NOMO-1 treated with DMSO at 0.1 percent for 48 hours (cell line): ENCODE measurements around the gene CAVIN1.
"Not testable (repeated sequence)": the region's sequence is repeated elsewhere in the genome, so short reads cannot be mapped to it uniquely, and the experiment has no call there.

ENCODE experiments used
- DNase-seq: peaks from one replicate; lab custom pipeline; 2025; ENCODE audit not compliant: unreplicated experiment; lab: John Stamatoyannopoulos, UW

The CAVIN1 gene, protein sequence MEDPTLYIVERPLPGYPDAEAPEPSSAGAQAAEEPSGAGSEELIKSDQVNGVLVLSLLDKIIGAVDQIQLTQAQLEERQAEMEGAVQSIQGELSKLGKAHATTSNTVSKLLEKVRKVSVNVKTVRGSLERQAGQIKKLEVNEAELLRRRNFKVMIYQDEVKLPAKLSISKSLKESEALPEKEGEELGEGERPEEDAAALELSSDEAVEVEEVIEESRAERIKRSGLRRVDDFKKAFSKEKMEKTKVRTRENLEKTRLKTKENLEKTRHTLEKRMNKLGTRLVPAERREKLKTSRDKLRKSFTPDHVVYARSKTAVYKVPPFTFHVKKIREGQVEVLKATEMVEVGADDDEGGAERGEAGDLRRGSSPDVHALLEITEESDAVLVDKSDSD

DNA sequence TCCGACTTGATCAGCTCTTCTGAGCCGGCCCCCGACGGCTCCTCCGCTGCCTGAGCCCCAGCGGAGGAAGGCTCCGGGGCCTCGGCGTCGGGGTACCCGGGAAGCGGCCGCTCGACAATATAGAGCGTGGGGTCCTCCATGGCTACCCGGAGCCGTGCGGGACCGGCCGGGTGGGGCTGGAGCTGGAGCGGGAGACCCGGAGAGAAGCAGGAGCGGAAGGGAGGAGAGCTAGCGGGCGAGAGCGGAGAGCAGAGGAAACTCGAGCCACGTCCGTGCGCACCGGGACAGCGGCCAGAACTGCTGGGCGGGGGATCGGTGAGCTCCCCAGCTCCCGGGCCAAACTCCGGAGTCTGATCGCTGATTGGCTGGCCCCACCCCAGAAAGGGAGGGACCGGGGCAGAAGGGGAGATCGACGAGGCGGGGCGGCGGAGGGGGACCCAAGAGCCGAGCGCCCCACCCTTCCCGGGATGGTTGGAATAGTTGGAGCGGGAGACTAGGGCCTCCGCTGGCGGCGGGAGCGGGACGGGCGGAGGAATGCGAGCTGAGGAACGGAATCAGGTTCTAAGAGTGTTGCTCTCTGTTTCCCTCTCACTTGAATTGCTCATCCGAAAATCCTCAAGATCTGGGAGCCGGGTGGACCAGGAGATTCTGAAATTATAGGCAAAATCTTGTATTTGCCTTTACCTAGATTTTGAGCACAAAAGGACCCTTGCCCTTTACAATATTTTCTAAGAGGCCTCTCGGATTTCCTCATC, at the start of gene CAVIN1:
CAVIN1 (minus strand) TSS at position 299 of the 755 bp plus-strand sequence; CDS start at position 140, 159 bp downstream.
- DNase-seq: no peak

DNA sequence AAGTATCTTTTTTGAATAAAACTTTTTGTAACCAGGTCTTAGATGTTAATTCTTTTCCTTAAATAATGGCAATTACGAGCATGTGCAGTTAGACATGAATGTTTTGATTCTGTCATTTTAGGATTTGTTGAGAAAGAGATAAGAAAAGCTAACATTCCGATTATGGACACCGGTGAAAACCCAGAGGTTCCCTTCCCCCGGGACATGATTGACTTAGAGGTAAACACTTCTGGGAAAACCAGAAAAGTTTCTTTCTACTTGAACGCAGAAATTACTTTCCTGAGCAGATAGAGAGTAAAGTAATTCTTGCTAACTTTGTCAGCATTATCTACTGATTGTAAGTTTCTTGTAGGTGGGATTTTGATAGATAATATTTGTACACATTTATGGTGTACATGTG, 44.8 kb upstream of the CAVIN1 start:
- no peak for DNase-seq

DNA sequence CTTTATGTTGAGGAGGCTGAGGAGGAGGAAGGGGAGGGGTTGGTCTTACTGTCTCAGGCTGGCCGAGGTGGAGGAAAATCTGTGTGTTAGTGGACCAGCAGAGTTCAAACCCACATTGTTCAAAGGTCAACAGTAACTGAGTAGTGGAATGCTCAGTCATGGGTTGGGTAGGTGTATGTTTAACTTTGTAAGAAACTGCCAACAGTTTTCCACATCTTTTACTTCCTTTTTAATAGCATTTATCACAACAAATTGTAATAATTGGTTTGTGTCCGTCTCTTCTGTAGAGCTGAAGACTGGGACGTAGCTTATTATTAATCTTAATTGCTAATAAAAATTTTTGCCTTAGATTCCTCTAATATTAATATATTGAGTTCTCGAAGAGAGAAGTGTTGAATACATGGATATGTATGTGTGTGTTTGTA, 40.9 kb upstream of the CAVIN1 start:
- no peak for DNase-seq

DNA sequence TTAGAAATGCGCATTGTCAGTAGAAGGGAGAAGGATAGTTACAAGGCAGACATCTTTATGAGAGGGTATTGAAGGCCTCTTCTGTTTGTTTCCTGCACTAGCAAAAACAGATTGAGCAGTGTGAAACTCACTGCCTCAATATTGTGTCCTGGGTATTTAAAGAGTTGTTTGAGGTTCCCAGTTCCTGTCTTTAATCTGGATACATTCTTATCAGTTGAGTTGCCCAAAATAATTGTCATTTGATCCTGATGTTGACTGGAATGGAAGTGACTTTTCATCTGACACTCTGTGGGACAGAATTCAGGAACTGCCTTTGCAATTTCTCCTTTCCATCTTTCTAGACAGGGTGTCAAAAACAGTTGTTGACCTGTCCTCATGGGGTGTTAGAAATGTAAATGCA, 37.3 kb upstream of the CAVIN1 start:
- no peak for DNase-seq

DNA sequence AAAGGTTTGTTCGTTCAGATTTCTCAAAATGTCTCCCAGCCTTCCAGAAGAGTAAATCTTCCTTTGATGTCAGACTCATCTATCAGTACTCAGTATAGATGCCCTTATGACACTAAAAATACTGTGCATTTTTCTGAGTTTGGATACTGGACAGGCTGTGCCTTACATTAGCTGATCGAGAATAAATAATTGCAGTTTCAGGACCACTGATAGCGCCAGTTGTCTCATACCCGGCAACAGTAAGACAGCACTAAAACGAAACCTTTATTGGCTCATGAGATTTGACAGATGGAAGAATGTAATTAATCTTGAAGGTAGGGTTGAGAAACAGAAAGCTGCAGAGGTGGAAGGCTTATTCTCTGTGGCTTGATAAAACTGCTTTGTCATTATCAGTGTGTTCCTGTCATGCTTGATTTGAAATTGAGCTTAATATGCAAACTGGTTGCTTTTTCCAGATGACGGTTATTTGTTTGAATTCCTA, 36.8 kb upstream of the CAVIN1 start:
- peak; percentile 91 for DNase-seq

DNA sequence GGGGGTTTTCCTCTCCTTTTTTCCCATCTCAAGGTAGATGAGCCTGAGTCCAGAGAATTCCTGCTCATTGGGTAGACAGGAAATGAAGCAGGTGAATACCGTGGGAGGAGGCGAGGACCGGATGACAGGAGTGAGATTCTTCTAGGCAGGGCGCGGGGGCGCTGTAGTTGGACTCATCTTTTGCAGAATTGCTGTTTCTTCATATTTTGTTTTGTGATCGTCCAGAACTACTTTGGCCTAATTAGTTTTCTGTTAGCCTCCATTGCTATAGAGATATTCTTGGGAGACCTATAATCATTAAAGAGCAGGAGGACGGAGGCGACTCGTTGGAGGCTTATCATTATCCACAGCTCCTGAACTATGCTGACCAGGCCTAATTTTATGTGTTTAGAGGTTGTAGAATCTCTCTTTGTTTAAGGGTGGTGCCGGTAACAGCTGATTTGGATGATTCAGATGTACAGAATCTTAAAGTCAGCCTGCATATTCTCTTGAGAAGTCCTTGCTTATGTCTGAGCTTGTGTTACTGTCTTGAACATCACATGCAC, 36.3 kb upstream of the CAVIN1 start:
- DNase-seq: peak; percentile 24

DNA sequence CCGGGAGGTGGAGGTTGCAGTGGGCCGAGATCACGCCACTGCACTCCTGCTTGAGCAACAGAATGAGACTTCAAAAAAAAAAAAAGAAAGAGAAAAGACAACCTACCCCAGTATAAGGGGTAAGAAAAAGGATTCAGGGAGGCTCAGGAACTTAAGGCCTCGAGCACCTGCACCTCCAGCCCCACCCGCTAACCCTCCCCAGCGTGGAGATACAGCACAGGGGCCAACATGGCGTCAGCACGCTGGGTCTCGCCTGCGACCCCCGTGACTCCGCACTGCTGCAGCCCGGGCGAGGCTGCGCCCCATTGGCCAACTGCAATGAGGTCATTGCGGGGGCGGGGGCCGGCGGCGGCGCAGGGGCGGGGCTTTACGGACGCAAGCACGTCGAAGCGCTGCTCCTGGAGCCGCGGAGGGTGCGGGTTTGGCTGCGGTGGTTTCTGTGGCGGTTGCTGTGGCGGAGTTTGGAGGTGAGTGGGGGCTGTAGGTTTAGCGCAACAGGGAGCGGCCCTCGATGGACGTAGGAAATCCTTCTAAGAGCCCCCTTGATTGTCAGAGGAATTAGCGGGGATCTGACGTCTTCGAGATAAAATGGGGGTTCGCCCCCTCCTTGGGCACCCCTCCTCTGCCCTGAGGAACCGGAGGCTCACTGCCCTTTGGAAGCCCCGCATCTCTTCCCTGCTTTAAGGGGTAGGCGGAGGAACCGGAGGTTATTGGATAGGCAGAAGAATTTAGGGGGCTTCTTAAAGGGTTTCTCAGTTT, 35.6 kb upstream of the CAVIN1 start, which contains the start of gene ATP6V0A1:
ATP6V0A1 (plus strand) TSS at position 382 of the 759 bp plus-strand sequence. CDS start 2,017 bp downstream, outside the sequence.
- peak; percentile 73 for DNase-seq

DNA sequence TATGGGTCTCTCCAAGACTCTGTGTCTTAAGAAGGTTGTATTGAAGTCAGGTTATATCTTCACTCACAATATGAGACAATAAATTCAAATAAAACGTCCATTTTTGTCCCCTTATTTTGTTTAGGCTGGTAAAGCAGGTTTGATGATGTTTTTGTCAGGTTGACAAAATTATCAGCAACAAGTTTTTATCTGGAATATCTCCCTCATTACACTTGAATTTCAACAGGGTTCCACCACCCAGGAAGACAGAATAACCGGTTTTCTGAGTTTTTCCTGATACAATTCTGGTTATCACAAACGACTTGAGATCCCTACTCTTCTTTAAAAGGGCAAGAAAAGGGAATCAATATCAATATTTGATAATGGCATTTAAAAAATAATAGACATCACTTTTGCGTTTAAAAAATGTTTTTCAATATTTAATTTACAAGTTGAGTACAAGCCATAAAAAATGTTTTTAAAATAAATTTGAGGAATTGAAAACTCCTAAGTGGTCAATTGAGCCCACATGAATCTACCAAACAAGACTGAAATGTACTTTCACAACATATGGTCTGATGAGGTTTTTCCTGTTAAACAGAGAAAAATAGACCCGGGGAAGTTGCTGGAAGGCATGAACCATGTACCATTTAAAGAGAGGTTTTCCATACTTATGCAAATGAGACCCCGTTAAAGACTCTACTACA, 34.2 kb upstream of the CAVIN1 start:
- peak; percentile 52 for DNase-seq

DNA sequence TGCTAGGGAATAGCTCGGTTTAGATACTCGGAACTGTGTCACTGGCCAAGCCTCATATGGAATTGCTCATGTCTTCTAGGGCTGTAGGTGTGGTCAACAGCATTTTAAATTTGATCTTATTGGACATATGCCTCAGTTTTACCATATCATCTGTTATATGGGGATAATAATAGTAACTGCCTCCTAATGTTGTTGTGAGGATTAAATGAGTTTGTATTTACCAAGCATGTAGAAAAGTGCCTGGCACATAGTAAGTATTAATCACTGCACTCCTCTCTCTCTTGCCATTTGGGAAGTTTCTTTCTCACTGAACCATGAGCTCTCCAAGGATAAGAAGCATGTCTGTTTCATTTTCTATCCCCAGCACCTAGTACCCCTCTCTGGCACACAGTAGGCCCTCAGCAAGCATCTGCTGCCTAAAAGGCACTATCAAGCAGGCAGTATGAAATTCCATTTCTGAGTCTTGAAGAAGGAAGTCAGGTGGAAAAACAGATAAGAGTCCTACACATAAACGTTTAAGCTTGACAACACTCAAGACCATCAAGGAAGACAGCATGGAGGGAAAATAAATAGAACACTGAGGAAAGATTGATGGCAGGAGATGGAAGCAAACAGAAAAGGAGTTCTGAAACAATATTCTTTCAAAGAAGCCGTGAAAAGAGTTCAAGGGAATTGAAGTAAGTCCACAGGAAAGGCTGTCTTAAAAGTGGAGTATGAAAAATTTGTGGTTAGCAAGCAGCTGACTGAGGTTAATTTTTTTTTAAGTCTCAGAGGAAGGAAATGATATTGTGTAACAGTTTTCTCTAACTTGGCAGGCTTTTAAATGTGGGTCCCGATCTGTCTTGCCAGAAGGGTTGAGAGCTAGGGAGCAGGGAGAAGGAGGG, 33.4 kb upstream of the CAVIN1 start:
- peak; percentile 93 for DNase-seq

DNA sequence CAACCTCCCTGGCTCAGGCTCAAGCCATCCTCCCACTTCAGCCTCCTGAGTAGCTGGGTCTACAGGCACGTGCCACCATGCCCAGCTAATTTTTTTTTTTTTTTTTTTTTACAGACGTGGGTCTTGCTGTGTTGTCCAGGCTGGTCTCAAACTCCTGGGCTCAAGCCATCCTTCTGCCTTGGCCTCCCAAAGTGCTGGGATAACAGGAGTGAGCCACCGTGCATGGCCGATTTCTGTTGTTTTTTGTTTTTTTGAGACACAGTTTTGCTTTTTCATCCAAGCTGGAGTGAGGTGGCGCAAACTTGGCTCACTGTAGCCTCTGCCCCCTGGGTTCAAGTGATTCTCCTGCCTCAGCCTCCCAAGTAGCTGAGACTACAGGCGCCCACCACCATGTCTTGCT, 31.9 kb upstream of the CAVIN1 start:
- DNase-seq: not testable (repeated sequence)

DNA sequence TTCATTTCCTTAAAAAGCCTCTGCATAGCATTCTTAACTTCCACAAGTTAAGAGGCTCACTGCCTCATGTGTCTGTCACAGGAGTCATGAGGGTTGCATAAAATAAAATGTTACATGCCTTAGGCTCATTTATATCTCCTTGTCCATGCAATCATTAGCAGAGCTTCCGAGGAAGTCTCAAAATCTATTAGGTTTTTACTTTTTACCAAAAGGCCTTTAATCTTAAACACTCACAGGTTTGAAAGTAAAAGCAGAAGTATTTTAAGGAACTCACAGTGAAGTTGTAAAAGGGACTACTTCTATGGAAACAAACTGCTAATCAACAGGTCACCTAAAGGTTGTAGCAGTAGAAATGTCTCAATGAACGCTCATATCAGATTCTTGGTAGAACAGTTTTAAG, 30.4 kb upstream of the CAVIN1 start:
- peak; percentile 98 for DNase-seq

DNA sequence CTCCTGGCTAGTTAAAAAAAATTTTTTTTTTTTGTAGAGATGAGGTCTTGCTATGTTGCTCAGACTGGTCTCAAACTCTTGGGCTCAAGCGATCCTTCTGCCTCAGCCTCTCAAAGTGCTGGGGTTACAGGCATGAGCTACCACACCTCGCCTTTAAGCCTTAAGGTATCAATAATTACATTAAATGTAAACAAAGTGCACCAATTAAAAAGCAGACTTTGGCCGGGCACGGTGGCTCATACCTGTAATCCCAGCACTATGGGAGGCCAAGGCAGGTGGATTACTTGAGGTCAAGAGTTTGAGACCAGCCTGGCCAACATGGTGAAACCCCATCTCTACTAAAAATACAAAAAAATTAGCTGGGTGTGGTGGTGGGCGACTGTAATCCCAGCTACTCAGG, 28.2 kb upstream of the CAVIN1 start:
- not testable (repeated sequence) for DNase-seq

DNA sequence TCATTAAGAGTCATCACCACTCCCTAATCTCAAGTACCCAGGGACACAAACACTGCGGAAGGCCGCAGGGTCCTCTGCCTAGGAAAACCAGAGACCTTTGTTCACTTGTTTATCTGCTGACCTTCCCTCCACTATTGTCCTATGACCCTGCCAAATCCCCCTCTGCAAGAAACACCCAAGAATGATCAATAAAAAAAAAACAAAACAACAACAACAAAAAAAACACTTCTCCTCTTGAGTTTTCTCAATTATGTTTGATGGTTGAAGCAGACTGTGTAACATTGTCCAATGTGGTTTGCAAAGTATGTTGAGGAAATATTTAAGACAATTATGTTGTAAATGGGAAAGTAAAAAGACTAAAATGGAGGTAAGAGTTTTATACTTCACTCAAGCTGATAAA, 26.8 kb upstream of the CAVIN1 start:
- DNase-seq: not testable (repeated sequence)

DNA sequence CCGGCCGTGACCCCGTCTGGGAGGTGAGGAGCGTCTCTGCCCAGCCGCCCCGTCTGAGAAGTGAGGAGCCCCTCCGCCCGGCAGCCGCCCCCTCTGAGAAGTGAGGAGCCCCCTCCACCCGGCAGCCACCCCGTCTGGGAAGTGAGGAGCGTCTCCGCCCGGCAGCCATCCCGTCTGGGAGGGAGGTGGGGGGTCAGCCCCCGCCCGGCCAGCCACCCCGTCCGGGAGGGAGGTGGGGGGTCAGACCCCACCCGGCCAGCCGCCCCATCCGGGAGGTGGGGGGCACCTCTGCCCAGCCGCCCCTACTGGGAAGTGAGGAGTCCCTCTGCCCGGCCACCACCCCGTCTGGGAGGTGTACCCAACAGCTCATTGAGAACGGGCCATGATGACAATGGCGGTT, 26.1 kb upstream of the CAVIN1 start:
- DNase-seq: not testable (repeated sequence)

DNA sequence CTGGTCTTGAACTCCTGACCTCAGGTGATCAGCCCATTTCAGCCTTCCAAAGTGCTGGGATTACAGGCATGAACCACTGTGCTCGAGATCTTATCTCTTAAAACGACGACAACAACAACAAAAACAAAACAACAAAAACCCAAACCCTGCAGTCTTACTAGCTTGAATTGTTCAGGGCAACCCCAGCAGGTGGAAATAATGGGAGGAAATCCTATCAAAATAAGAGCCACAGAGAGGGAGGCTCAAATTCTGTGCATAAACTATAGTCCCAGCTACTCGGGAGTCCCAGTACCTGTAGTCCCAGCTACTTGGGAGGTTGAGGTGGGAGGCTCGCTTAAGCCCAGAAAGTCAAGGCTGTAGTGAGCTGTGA, 19.1 kb upstream of the CAVIN1 start:
- DNase-seq: no peak

DNA sequence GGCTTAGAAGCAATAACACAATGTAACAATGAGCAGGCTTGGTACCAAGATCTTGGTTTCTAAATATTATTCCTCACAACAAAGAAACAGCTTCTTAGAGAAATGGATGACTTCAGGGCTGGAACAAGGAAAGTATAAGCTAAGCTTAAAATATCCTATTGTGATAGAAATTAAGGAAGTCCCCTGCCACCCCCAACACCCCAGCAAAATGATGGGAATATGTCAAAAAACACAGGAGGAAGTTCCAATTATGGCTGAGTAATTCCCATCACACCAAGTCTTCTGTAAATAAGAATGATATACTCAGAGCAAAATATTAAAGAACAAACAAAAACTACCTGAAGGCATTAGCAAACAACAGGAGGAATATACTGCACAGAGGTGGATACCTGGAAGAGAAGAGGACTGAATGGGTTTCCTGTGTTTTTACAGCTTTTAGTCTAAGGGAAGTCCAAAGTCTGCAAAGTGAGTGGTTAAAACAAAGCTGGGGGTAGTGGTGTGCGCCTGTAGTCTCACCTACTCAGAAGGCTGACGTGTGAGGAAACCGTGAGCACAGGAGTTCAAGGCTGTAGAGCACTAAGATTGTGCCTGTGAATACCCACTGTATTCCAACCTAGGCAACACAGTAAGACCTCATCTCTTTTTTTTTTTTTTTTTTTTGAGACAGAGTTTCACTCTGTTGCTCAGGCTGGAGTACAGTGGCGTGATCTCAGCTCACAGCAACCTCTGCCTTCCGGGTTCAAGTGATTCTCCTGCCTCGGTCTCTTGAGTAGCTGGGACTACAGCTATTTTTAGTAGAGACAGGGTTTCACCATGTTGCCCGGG, 18.5 kb upstream of the CAVIN1 start:
- no peak for DNase-seq

DNA sequence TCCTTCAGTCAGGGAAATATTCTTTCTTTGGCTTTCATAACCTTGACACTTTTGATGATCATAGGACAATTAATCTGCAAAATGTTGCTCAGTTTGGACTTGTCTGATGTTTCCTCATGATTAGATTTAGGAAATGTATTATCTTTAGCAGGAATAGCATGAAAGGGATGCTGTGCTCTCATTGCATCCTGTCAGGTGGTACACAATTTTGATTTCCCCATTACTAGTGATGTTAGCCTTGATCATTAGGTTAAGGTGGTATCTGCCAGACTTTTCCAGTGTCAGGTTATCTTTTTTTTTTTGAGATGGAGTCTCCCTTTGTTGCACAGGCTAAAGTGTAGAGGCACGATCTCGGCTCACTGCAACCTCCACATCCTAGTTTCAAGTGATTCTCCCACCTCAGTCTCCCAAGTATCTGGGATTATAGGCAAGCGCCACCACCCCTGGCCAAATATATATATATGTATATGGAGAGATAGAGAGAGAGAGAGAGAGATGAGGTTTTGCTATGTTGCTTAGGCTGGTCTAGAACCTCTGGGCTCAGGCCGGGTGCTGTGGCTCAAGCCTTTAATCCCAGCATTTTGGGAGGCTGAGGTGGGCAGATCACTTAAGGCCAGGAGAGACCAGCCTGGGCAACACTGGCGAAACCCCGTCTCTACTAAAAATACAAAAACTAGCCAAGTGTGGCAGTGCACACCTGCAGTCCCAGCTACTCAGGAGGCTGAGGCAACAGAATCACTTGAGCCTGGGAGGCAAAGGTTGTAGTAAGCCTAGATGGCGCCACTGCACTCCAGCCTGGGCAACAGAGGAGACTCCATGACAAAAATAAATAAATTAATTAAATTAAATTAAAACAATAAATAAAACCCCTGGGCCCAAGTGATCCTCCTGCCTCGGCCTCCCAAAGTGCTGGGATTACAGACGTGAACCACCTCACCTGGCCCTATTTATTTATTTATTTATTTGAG, 15.8 kb upstream of the CAVIN1 start:
- DNase-seq: no peak
